B cell (primary cell): ENCODE measurements around the gene CANX. TPM values are rescaled to one million over a fixed set of nuclear protein-coding genes. Genes with fewer than 3 reads are reported as not detected.
"Not testable (repeated sequence)": the region's sequence is repeated elsewhere in the genome, so short reads cannot be mapped to it uniquely, and the experiment has no call there.

Experiments used
- ATAC-seq: fragments of 200-7000 bp; cut with Tn5 transposase; one replicate; pipeline ENCODE4 v1.10.0; 2021; ENCODE audit warnings: low read depth, mild to moderate bottlenecking, moderate number of reproducible peaks, moderate library complexity
- CTCF ChIA-PET: fragments of 350-600 bp; sonication (Branson Sonifier 250); formaldehyde crosslinking; loops from one replicate; lab custom pipeline; 2021; ENCODE audit warnings: antibody characterized with exemption, inconsistent platforms; lab: Charles Lee
- POLR2A ChIA-PET: fragments of 350-600 bp; sonication (Branson Sonifier 250); formaldehyde crosslinking; loops from one replicate; lab custom pipeline; 2021; ENCODE audit warnings: antibody characterized with exemption; lab: Charles Lee
- DNase-seq: peaks from one replicate; pipeline ENCODE4 v3.0.0; 2013
- H2AFZ ChIP-seq: 2 replicates; pipeline ENCODE4 v1.6.1; 2012; ENCODE audit warnings: mild to moderate bottlenecking, low read depth, low read length; ENCODE audit not compliant: insufficient read depth, poor library complexity, severe bottlenecking
- H3K27ac ChIP-seq, 2 donors: 1 replicate in 1 of 2; 2 replicates in 1 of 2; pipeline ENCODE4 v1.5.1; 2012 to 2013; ENCODE audit warnings: low read length in 2 of 2, mild to moderate bottlenecking in 2 of 2, moderate library complexity in 1 of 2
- H3K27me3 ChIP-seq, 4 experiments: fragments of 200-600 bp in 1 of 4; sonication (generic) in 1 of 4; replicated peaks in 1 of 4; 1 replicate in 2 of 4; 2 replicates in 2 of 4; pipeline versions ENCODE4 v1.6.1 to v1.7.0; 2013 to 2016; ENCODE audit warnings: low read length in 3 of 4, mild to moderate bottlenecking in 2 of 4, mixed read lengths in 1 of 4, moderate library complexity in 1 of 4; ENCODE audit not compliant: insufficient read depth in 4 of 4, control insufficient read depth in 3 of 4; ENCODE audit errors: control extremely low read depth in 1 of 4
- H3K36me3 ChIP-seq, 2 experiments: replicated peaks in 1 of 2; 1 replicate in 1 of 2; 2 replicates in 1 of 2; pipeline versions ENCODE4 v1.6.1 to v1.7.1; 2013; ENCODE audit warnings: low read length in 1 of 2; ENCODE audit not compliant: insufficient read depth in 2 of 2, control insufficient read depth in 1 of 2; ENCODE audit errors: control extremely low read depth in 1 of 2, extremely low read depth in 1 of 2
- H3K4me1 ChIP-seq, 2 donors: fragments of 200-600 bp in 1 of 2; sonication (generic) in 1 of 2; 1 replicate in 1 of 2; 2 replicates in 1 of 2; pipeline versions ENCODE4 v1.5.1 to v1.6.1; 2013 to 2017; ENCODE audit warnings: low read length in 2 of 2; ENCODE audit not compliant: control insufficient read depth in 2 of 2, insufficient read depth in 2 of 2
- H3K4me2 ChIP-seq: replicated peaks from 2 replicates; pipeline ENCODE3; 2012; ENCODE audit warnings: mild to moderate bottlenecking, low read depth, low read length; ENCODE audit not compliant: poor library complexity, severe bottlenecking
- H3K4me3 ChIP-seq, 5 experiments: fragments of 200-600 bp in 1 of 5; sonication (generic) in 1 of 5; 1 replicate in 3 of 5; 2 replicates in 2 of 5; pipeline versions ENCODE4 v1.5.1 to v1.7.0; 2011 to 2016; ENCODE audit warnings: low read length in 4 of 5, mild to moderate bottlenecking in 4 of 5, low read depth in 2 of 5, control low read depth in 1 of 5, moderate library complexity in 1 of 5; ENCODE audit not compliant: insufficient read depth in 1 of 5; ENCODE audit errors: control extremely low read depth in 1 of 5, extremely low read depth in 1 of 5
- H3K79me2 ChIP-seq: fragments of 200-600 bp; sonication (generic); one replicate; pipeline ENCODE4 v1.6.0; 2016; ENCODE audit warnings: low read length; ENCODE audit not compliant: control insufficient read depth, insufficient read depth
- H3K9ac ChIP-seq: fragments of 200-600 bp; sonication (generic); 2 replicates; pipeline ENCODE4 v1.6.1; 2017; ENCODE audit warnings: mild to moderate bottlenecking, low read length, moderate library complexity
- H3K9me3 ChIP-seq, 3 donors: one replicate each; pipeline versions ENCODE4 v1.6.1 to v1.7.1; 2013; ENCODE audit warnings: low read length in 2 of 3; ENCODE audit not compliant: control insufficient read depth in 2 of 3, insufficient read depth in 1 of 3; ENCODE audit errors: control extremely low read depth in 1 of 3
- H4K20me1 ChIP-seq: 2 replicates; pipeline ENCODE4 v1.6.0; 2012; ENCODE audit warnings: mild to moderate bottlenecking, low read length; ENCODE audit not compliant: insufficient read depth, control insufficient read depth, poor library complexity, severe bottlenecking
- H3K27ac Mint-ChIP-seq: one replicate; pipeline ENCODE4 v1.8.0; 2021; ENCODE audit warnings: mixed read lengths
- H3K27me3 Mint-ChIP-seq: one replicate; pipeline ENCODE4 v1.8.0; 2021; ENCODE audit warnings: mixed read lengths
- H3K4me1 Mint-ChIP-seq: one replicate; pipeline ENCODE4 v1.8.0; 2021; ENCODE audit warnings: mixed read lengths
- H3K4me3 Mint-ChIP-seq: one replicate; pipeline ENCODE4 v1.8.0; 2021; ENCODE audit warnings: mixed read lengths
- H3K9me3 Mint-ChIP-seq: one replicate; pipeline ENCODE4 v1.8.0; 2022; ENCODE audit warnings: mixed read lengths; ENCODE audit not compliant: insufficient read depth
- EZH2 ChIP-seq: IDR thresholded peaks from 2 replicates; pipeline ENCODE4 v1.6.1; 2012; ENCODE audit warnings: borderline replicate concordance, low read depth, mild to moderate bottlenecking, moderate library complexity, low read length; ENCODE audit not compliant: insufficient read depth, poor library complexity, severe bottlenecking
- WGBS: methylation state at CpG from one replicate; pipeline ENCODE4 v1.1.5; 2013; ENCODE audit warnings: missing lambda C conversion rate; ENCODE audit not compliant: insufficient coverage; 5-methylcytosine and 5-hydroxymethylcytosine counted together
- intact Hi-C: fragments of 100-400 bp; cut with micrococcal nuclease; formaldehyde crosslinking; loops from one replicate; pipeline ENCODE4 v1.10.0; 2022
- polyA plus RNA-seq: library from polyadenylated mRNA; depleted of rRNA; stranded (reverse); fragments of >200 nt; gene quantifications from 2 replicates; pipeline ENCODE4 v1.2.3, GENCODE V29; 2012
- total RNA-seq, 2 donors: library from RNA; stranded (reverse); fragments of 120-200 nt in 1 of 2; gene quantifications; 1 replicate in 1 of 2; 2 replicates in 1 of 2; pipeline versions ENCODE4 v1.2.3 to v1.2.4, GENCODE V29; 2013 to 2022
- TF ChIP-seq, protein P1 (sequence below): fragments of 200-600 bp; IDR thresholded peaks from one replicate; pipeline ENCODE4 v1.8.0; 2022; ENCODE audit warnings: antibody characterized with exemption, mild to moderate bottlenecking

The CANX gene
- total and polyA plus RNA-seq, 2 donors (not counting 1 experiment from before 2014, with no cell fraction given): 21.0 to 179 TPM

DNA sequence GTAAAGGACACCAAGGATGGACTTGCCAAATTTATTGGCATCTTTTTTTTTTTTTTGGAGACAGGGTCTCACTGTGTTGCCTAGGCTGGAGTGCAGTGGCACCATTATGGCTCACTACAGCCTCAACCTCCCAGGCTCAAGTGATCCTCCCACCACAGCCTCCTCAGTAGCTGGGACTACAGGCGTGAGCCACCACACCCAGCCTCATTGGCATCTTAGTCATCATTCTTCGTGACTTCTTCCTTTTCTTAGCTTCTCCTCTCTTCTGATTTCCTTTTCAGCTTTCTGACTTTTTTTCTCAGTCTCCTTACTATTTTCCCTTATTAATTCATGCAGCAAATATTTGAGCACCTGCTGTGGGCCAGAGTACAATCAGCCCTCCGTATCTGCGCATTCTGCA, 40.0 kb downstream of the CANX start:
- H3K9me3 ChIP-seq: no peaks in the 10 kb centered on the region
- H3K4me3 Mint-ChIP-seq: no peak overlapping the region
- H3K4me2 ChIP-seq: no peak overlapping the region
- no peak overlapping the region for H3K27ac ChIP-seq
- peaks cover 10 to 13% of the 10 kb centered on the region in 2 donors for H3K4me1 ChIP-seq
- CTCF ChIA-PET: interaction anchor here (0.5 to 1.0 kb wide), 2 partner anchors 24 to 1598 kb away, joined by 3 to 4 read pairs; no protein-coding TSS in a partner anchor
- no peak overlapping the region for H3K4me3 ChIP-seq
- TF ChIP-seq EZH2: no peak
- TF ChIP-seq, protein P1, sequence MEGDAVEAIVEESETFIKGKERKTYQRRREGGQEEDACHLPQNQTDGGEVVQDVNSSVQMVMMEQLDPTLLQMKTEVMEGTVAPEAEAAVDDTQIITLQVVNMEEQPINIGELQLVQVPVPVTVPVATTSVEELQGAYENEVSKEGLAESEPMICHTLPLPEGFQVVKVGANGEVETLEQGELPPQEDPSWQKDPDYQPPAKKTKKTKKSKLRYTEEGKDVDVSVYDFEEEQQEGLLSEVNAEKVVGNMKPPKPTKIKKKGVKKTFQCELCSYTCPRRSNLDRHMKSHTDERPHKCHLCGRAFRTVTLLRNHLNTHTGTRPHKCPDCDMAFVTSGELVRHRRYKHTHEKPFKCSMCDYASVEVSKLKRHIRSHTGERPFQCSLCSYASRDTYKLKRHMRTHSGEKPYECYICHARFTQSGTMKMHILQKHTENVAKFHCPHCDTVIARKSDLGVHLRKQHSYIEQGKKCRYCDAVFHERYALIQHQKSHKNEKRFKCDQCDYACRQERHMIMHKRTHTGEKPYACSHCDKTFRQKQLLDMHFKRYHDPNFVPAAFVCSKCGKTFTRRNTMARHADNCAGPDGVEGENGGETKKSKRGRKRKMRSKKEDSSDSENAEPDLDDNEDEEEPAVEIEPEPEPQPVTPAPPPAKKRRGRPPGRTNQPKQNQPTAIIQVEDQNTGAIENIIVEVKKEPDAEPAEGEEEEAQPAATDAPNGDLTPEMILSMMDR: no peak
- H3K9me3 Mint-ChIP-seq: no peaks in the 10 kb centered on the region
- no peak overlapping the region for H3K9ac ChIP-seq
- DNase-seq: no peak
- peaks cover 2 to 21% of the 10 kb centered on the region in 2 experiments for H3K36me3 ChIP-seq
- no peaks in the 10 kb centered on the region for H3K27me3 Mint-ChIP-seq
- H3K27me3 ChIP-seq: no peaks in the 10 kb centered on the region
- intact Hi-C loops: no loop called here
- POLR2A ChIA-PET: no interaction called here
- WGBS: 80% methylated on average over 2 of the region's 4 CpGs
- no peak for ATAC-seq
- no peak overlapping the region for H2AFZ ChIP-seq
- H4K20me1 ChIP-seq: peaks cover 80% of the 10 kb centered on the region
- peaks cover 99% of the 10 kb centered on the region for H3K79me2 ChIP-seq
- no peak overlapping the region for H3K27ac Mint-ChIP-seq
- peaks cover 48% of the 10 kb centered on the region for H3K4me1 Mint-ChIP-seq

DNA sequence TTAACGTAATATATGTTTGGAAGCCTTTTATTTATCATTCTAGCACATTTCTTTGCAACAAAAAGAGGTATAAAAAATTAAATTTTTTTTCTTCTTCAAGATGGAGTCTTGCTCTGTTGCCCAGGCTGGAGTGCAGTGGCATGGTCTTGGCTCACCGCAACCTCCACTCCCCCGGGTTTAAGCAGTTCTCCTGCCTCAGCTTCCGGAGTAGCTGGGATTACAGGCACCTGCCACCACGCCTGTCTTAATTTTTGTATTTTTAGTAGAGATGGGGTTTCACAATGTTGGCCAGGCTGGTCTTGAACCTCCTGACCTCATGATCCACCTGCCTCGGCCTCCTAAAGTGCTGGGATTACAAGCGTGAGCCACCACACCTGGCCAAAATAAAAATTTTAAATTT, 45.3 kb downstream of the CANX start:
- CTCF ChIA-PET, H2AFZ ChIP-seq, H3K27me3 ChIP-seq, DNase-seq, H3K9me3 ChIP-seq, H3K4me2 ChIP-seq, intact Hi-C loops, H3K27me3 Mint-ChIP-seq, H3K4me1 ChIP-seq, H3K4me3 ChIP-seq, ATAC-seq, H3K27ac ChIP-seq, H3K9me3 Mint-ChIP-seq, H3K4me3 Mint-ChIP-seq, H3K9ac ChIP-seq, H3K27ac Mint-ChIP-seq: not testable (repeated sequence)
- peaks cover 100% of the 10 kb centered on the region for H3K79me2 ChIP-seq
- POLR2A ChIA-PET: interaction anchor here (0.7 kb wide), 1 partner anchor 11 kb away, joined by 5 read pairs; no protein-coding TSS in a partner anchor
- peaks cover 81% of the 10 kb centered on the region for H4K20me1 ChIP-seq
- peaks cover 2 to 11% of the 10 kb centered on the region in 2 experiments for H3K36me3 ChIP-seq
- peaks cover 30% of the 10 kb centered on the region for H3K4me1 Mint-ChIP-seq
- WGBS: 96% methylated on average over 4 of the region's 7 CpGs
